ENCODE data around the gene SECISBP2.

Gene SECISBP2

GRCh38 chr9:89353989-89354388, 35.7 kb downstream of the SECISBP2 start:
- H3K27me3 ChIP-seq (ENCODE audit: control insufficient read depth in 1 of 2, insufficient read depth in 1 of 2, low read length in 2 of 2), result no peaks in the 10 kb centered on the region
- H2BK12ac ChIP-seq (ENCODE audit: low read length in 2 of 2), result no peak overlapping the region
- no peak overlapping the region for H3K23ac ChIP-seq (ENCODE audit: low read length in 2 of 2)
- peaks cover 70 to 99% of the 10 kb centered on the region in 2 experiments for H3K36me3 ChIP-seq (ENCODE audit: control insufficient read depth in 1 of 2, insufficient read depth in 2 of 2, low read depth in 1 of 2, low read length in 2 of 2)
- no peak overlapping the region for H2AK5ac ChIP-seq (ENCODE audit: low read length, severe bottlenecking)
- no peak overlapping the region for H3K4me2 ChIP-seq (ENCODE audit: low read length, poor library complexity, severe bottlenecking)
- no peak overlapping the region for H4K91ac ChIP-seq (ENCODE audit: low read length)
- no peak overlapping the region for H3K4ac ChIP-seq (ENCODE audit: low read depth in 1 of 2, low read length in 2 of 2)
- no peak overlapping the region for H3K14ac ChIP-seq (ENCODE audit: low read length in 2 of 2)
- no peak overlapping the region for H2BK15ac ChIP-seq (ENCODE audit: low read depth, poor library complexity, severe bottlenecking)
- no peak overlapping the region for H3K9ac ChIP-seq (ENCODE audit: low read length)
- peaks cover 51% of the 10 kb centered on the region for H3K79me1 ChIP-seq (replicated peaks; ENCODE audit: low read length, poor library complexity, severe bottlenecking)
- no peak overlapping the region for H3K4me3 ChIP-seq (ENCODE audit: insufficient read depth in 1 of 2, low read depth in 1 of 2, low read length in 2 of 2)
- H3K27ac ChIP-seq (ENCODE audit: low read length, poor library complexity, severe bottlenecking), result no peak overlapping the region
- no peak overlapping the region for H3K18ac ChIP-seq (ENCODE audit: low read depth in 1 of 2, low read length in 2 of 2)
- WGBS, result 96% methylated on average over 3 of the region's 3 CpGs
- peak; percentile 9 for DNase-seq
- H3K9me3 ChIP-seq (ENCODE audit: control insufficient read depth, low read length), result no peaks in the 10 kb centered on the region
- no peak overlapping the region for H4K8ac ChIP-seq (ENCODE audit: low read length)
- H2BK5ac ChIP-seq (ENCODE audit: low read depth, low read length, poor library complexity, severe bottlenecking), result no peak overlapping the region
- H2BK120ac ChIP-seq (ENCODE audit: low read depth, low read length), result no peak overlapping the region
- no peaks in the 10 kb centered on the region for H3K4me1 ChIP-seq (ENCODE audit: control insufficient read depth, insufficient read depth, low read depth, low read length)
- no peak overlapping the region for H2AFZ ChIP-seq (ENCODE audit: low read depth, low read length)

- no peaks in the 10 kb centered on the region for H3K4me1 ChIP-seq (ENCODE audit: control insufficient read depth, insufficient read depth, low read depth, low read length)
- H4K8ac ChIP-seq (ENCODE audit: low read length), result peak overlapping the region; percentile 21
- no peak overlapping the region for H3K9ac ChIP-seq (ENCODE audit: low read length)
- no peak overlapping the region for H2BK15ac ChIP-seq (ENCODE audit: low read depth, poor library complexity, severe bottlenecking)
- DNase-seq, result no peak
- 99% methylated on average over 6 of the region's 6 CpGs for WGBS
- H3K36me3 ChIP-seq (ENCODE audit: control insufficient read depth in 1 of 2, insufficient read depth in 2 of 2, low read depth in 1 of 2, low read length in 2 of 2), result peaks cover 71 to 98% of the 10 kb centered on the region in 2 experiments
- no peak overlapping the region for H3K18ac ChIP-seq (ENCODE audit: low read depth in 1 of 2, low read length in 2 of 2)
- H3K27me3 ChIP-seq (ENCODE audit: control insufficient read depth in 1 of 2, insufficient read depth in 1 of 2, low read length in 2 of 2), result no peaks in the 10 kb centered on the region
- H4K91ac ChIP-seq (ENCODE audit: low read length), result no peak overlapping the region
- H3K27ac ChIP-seq (ENCODE audit: low read length, poor library complexity, severe bottlenecking), result no peak overlapping the region
- no peak overlapping the region for H2BK12ac ChIP-seq (ENCODE audit: low read length in 2 of 2)
- H3K9me3 ChIP-seq (ENCODE audit: control insufficient read depth, low read length), result no peaks in the 10 kb centered on the region
- H3K79me1 ChIP-seq (replicated peaks; ENCODE audit: low read length, poor library complexity, severe bottlenecking), result peaks cover 51% of the 10 kb centered on the region
- no peak overlapping the region for H2AK5ac ChIP-seq (ENCODE audit: low read length, severe bottlenecking)
- H3K4ac ChIP-seq (ENCODE audit: low read depth in 1 of 2, low read length in 2 of 2), result no peak overlapping the region
- no peak overlapping the region for H3K4me2 ChIP-seq (ENCODE audit: low read length, poor library complexity, severe bottlenecking)
- no peak overlapping the region for H2BK120ac ChIP-seq (ENCODE audit: low read depth, low read length)
- H2AFZ ChIP-seq (ENCODE audit: low read depth, low read length), result no peak overlapping the region
- H2BK5ac ChIP-seq (ENCODE audit: low read depth, low read length, poor library complexity, severe bottlenecking), result no peak overlapping the region
- no peak overlapping the region for H3K23ac ChIP-seq (ENCODE audit: low read length in 2 of 2)
- no peak overlapping the region for H3K4me3 ChIP-seq (ENCODE audit: insufficient read depth in 1 of 2, low read depth in 1 of 2, low read length in 2 of 2)
- H3K14ac ChIP-seq (ENCODE audit: low read length in 2 of 2), result no peak overlapping the region
Measured at GRCh38 chr9:89354471-89354870, 36.2 kb downstream of the SECISBP2 start.

GRCh38 chr9:89356782-89357181, 38.5 kb downstream of the SECISBP2 start:
- H2AFZ ChIP-seq (ENCODE audit: low read depth, low read length), result no peak overlapping the region
- H4K8ac ChIP-seq (ENCODE audit: low read length), result no peak overlapping the region
- H2BK5ac ChIP-seq (ENCODE audit: low read depth, low read length, poor library complexity, severe bottlenecking), result no peak overlapping the region
- H3K23ac ChIP-seq (ENCODE audit: low read length in 2 of 2), result no peak overlapping the region
- H4K91ac ChIP-seq (ENCODE audit: low read length), result no peak overlapping the region
- H3K4ac ChIP-seq (ENCODE audit: low read depth in 1 of 2, low read length in 2 of 2), result no peak overlapping the region
- no peak overlapping the region for H2BK12ac ChIP-seq (ENCODE audit: low read length in 2 of 2)
- 100% methylated on average over 2 of the region's 2 CpGs for WGBS
- H3K18ac ChIP-seq (ENCODE audit: low read depth in 1 of 2, low read length in 2 of 2), result no peak overlapping the region
- no peak overlapping the region for H2BK15ac ChIP-seq (ENCODE audit: low read depth, poor library complexity, severe bottlenecking)
- H2AK5ac ChIP-seq (ENCODE audit: low read length, severe bottlenecking), result no peak overlapping the region
- no peak overlapping the region for H3K14ac ChIP-seq (ENCODE audit: low read length in 2 of 2)
- H3K27me3 ChIP-seq (ENCODE audit: control insufficient read depth in 1 of 2, insufficient read depth in 1 of 2, low read length in 2 of 2), result no peaks in the 10 kb centered on the region
- H3K9me3 ChIP-seq (ENCODE audit: control insufficient read depth, low read length), result no peaks in the 10 kb centered on the region
- no peak overlapping the region for H3K9ac ChIP-seq (ENCODE audit: low read length)
- no peak overlapping the region for H3K4me3 ChIP-seq (ENCODE audit: insufficient read depth in 1 of 2, low read depth in 1 of 2, low read length in 2 of 2)
- DNase-seq, result no peak
- no peak overlapping the region for H3K27ac ChIP-seq (ENCODE audit: low read length, poor library complexity, severe bottlenecking)
- peaks cover 65 to 95% of the 10 kb centered on the region in 2 experiments for H3K36me3 ChIP-seq (ENCODE audit: control insufficient read depth in 1 of 2, insufficient read depth in 2 of 2, low read depth in 1 of 2, low read length in 2 of 2)
- no peak overlapping the region for H3K4me2 ChIP-seq (ENCODE audit: low read length, poor library complexity, severe bottlenecking)
- no peak overlapping the region for H2BK120ac ChIP-seq (ENCODE audit: low read depth, low read length)
- peaks cover 36% of the 10 kb centered on the region for H3K79me1 ChIP-seq (replicated peaks; ENCODE audit: low read length, poor library complexity, severe bottlenecking)
- H3K4me1 ChIP-seq (ENCODE audit: control insufficient read depth, insufficient read depth, low read depth, low read length), result no peaks in the 10 kb centered on the region

GRCh38 chr9:89357331-89358197, 39.3 kb downstream of the SECISBP2 start:
- Histone ChIP-seq H3K27ac (ENCODE audit: low read length, poor library complexity, severe bottlenecking) (no peak overlapping the region), H4K8ac (ENCODE audit: low read length) (no peak overlapping the region), H3K18ac (ENCODE audit: low read depth in 1 of 2, low read length in 2 of 2) (no peak overlapping the region), H3K36me3 (ENCODE audit: control insufficient read depth in 1 of 2, insufficient read depth in 2 of 2, low read depth in 1 of 2, low read length in 2 of 2) (peaks cover 68 to 95% of the 10 kb centered on the region in 2 experiments), H3K4me2 (ENCODE audit: low read length, poor library complexity, severe bottlenecking) (no peak overlapping the region), H2BK12ac (ENCODE audit: low read length in 2 of 2) (no peak overlapping the region), H4K91ac (ENCODE audit: low read length) (no peak overlapping the region), H3K14ac (ENCODE audit: low read length in 2 of 2) (no peak overlapping the region), H2BK5ac (ENCODE audit: low read depth, low read length, poor library complexity, severe bottlenecking) (no peak overlapping the region), H3K27me3 (ENCODE audit: control insufficient read depth in 1 of 2, insufficient read depth in 1 of 2, low read length in 2 of 2) (no peaks in the 10 kb centered on the region), H3K4ac (ENCODE audit: low read depth in 1 of 2, low read length in 2 of 2) (no peak overlapping the region), H3K23ac (ENCODE audit: low read length in 2 of 2) (no peak overlapping the region), H2BK120ac (ENCODE audit: low read depth, low read length) (no peak overlapping the region), H2AK5ac (ENCODE audit: low read length, severe bottlenecking) (no peak overlapping the region), H3K4me3 (ENCODE audit: insufficient read depth in 1 of 2, low read depth in 1 of 2, low read length in 2 of 2) (no peak overlapping the region), H3K79me1 (replicated peaks; ENCODE audit: low read length, poor library complexity, severe bottlenecking) (peaks cover 32% of the 10 kb centered on the region), H2BK15ac (ENCODE audit: low read depth, poor library complexity, severe bottlenecking) (no peak overlapping the region), H3K4me1 (ENCODE audit: control insufficient read depth, insufficient read depth, low read depth, low read length) (peaks cover 1% of the 10 kb centered on the region), H3K9me3 (ENCODE audit: control insufficient read depth, low read length) (no peaks in the 10 kb centered on the region), H3K9ac (ENCODE audit: low read length) (no peak overlapping the region), H2AFZ (ENCODE audit: low read depth, low read length) (no peak overlapping the region)
- DNase-seq, result no peak
- 94% methylated on average over 8 of the region's 8 CpGs for WGBS
